Stimulated activated memory B cell treated with anti-CD40 and anti-IgM and Interleukin-4, amounts not matched to agents 10 μg/mL and 1 μg/mL and 100 μg/mL, for 72 hours (primary cell): ENCODE data around the gene PARP4.
"Not testable (repeated sequence)": the region's sequence is repeated elsewhere in the genome, so short reads cannot be mapped to it uniquely, and the experiment has no call there.

Experiments
- ATAC-seq: fragments of 150-1000 bp; cut with Tn5 transposase; 2 replicates; pipeline ENCODE4 v1.10.0; 2021
- H3K27ac Mint-ChIP-seq: one replicate; pipeline ENCODE4 v1.8.0; 2022; ENCODE audit warnings: mild to moderate bottlenecking, mixed read lengths
- H3K27me3 Mint-ChIP-seq: one replicate; pipeline ENCODE4 v1.8.0; 2022; ENCODE audit warnings: mixed read lengths
- H3K36me3 Mint-ChIP-seq: one replicate; pipeline ENCODE4 v1.8.0; 2022; ENCODE audit warnings: mixed read lengths
- H3K4me1 Mint-ChIP-seq: one replicate; pipeline ENCODE4 v1.8.0; 2022; ENCODE audit warnings: mixed read lengths
- H3K4me3 Mint-ChIP-seq: one replicate; pipeline ENCODE4 v1.8.0; 2022; ENCODE audit warnings: mild to moderate bottlenecking, moderate library complexity, mixed read lengths
- H3K9me3 Mint-ChIP-seq: one replicate; pipeline ENCODE4 v1.8.0; 2022; ENCODE audit warnings: mixed read lengths

Gene PARP4

GRCh38 chr13:24516919-24517318 lies 4.3 kb upstream of the PARP4 start:
- H3K4me3 Mint-ChIP-seq, result no peak overlapping the region
- peaks cover 13% of the 10 kb centered on the region for H3K4me1 Mint-ChIP-seq
- no peak for ATAC-seq
- H3K27me3 Mint-ChIP-seq, result no peaks in the 10 kb centered on the region
- H3K36me3 Mint-ChIP-seq, result no peaks in the 10 kb centered on the region
- no peak overlapping the region for H3K27ac Mint-ChIP-seq
- no peaks in the 10 kb centered on the region for H3K9me3 Mint-ChIP-seq

- Mint-ChIP-seq H3K4me1 (peaks cover 27% of the 10 kb centered on the region), H3K4me3 (peak overlapping the region; percentile 81), H3K9me3 (no peaks in the 10 kb centered on the region), H3K27ac (peak overlapping the region; percentile 97), H3K36me3 (peaks cover 2% of the 10 kb centered on the region), H3K27me3 (no peaks in the 10 kb centered on the region)
- no peak for ATAC-seq
Observed at GRCh38 chr13:24512908-24513213, 283 bp upstream of the PARP4 start.

GRCh38 chr13:24511816-24512196 lies 772 bp downstream of the PARP4 start:
- peak overlapping the region; percentile 81 for H3K4me3 Mint-ChIP-seq
- no peaks in the 10 kb centered on the region for H3K27me3 Mint-ChIP-seq
- H3K36me3 Mint-ChIP-seq, result peaks cover 9% of the 10 kb centered on the region
- no peaks in the 10 kb centered on the region for H3K9me3 Mint-ChIP-seq
- peak overlapping the region; percentile 97 for H3K27ac Mint-ChIP-seq
- H3K4me1 Mint-ChIP-seq, result peaks cover 34% of the 10 kb centered on the region
- ATAC-seq, result peak; percentile 46

- peaks cover 9% of the 10 kb centered on the region for H3K36me3 Mint-ChIP-seq
- peak; percentile 83 for ATAC-seq
- H3K27me3 Mint-ChIP-seq, result no peaks in the 10 kb centered on the region
- peaks cover 34% of the 10 kb centered on the region for H3K4me1 Mint-ChIP-seq
- no peaks in the 10 kb centered on the region for H3K9me3 Mint-ChIP-seq
- H3K4me3 Mint-ChIP-seq, result peak overlapping the region; percentile 81
- peak overlapping the region; percentile 97 for H3K27ac Mint-ChIP-seq
Observed at GRCh38 chr13:24511019-24511815, 1.4 kb downstream of the PARP4 start.

GRCh38 chr13:24506698-24507335 lies 5.8 kb downstream of the PARP4 start:
- Mint-ChIP-seq H3K27me3 (no peaks in the 10 kb centered on the region), H3K9me3 (no peaks in the 10 kb centered on the region), H3K27ac (no peak overlapping the region), H3K4me1 (peaks cover 26% of the 10 kb centered on the region), H3K36me3 (peaks cover 28% of the 10 kb centered on the region), H3K4me3 (no peak overlapping the region)
- ATAC-seq, result no peak

- Mint-ChIP-seq H3K36me3 (peaks cover 31% of the 10 kb centered on the region), H3K4me1 (peaks cover 21% of the 10 kb centered on the region)
- not testable (repeated sequence) for H3K9me3 Mint-ChIP-seq, H3K27me3 Mint-ChIP-seq, H3K4me3 Mint-ChIP-seq, H3K27ac Mint-ChIP-seq, ATAC-seq
Observed at GRCh38 chr13:24506283-24506682, 6.3 kb downstream of the PARP4 start.

- no peak for ATAC-seq
- H3K27ac Mint-ChIP-seq, result no peak overlapping the region
- peaks cover 36% of the 10 kb centered on the region for H3K36me3 Mint-ChIP-seq
- no peak overlapping the region for H3K4me3 Mint-ChIP-seq
- no peaks in the 10 kb centered on the region for H3K27me3 Mint-ChIP-seq
- H3K9me3 Mint-ChIP-seq, result no peaks in the 10 kb centered on the region
- H3K4me1 Mint-ChIP-seq, result peaks cover 16% of the 10 kb centered on the region
Observed at GRCh38 chr13:24505756-24506155, 6.8 kb downstream of the PARP4 start.

GRCh38 chr13:24505256-24505655 lies 7.3 kb downstream of the PARP4 start:
- Mint-ChIP-seq H3K36me3 (peaks cover 36% of the 10 kb centered on the region), H3K9me3 (no peaks in the 10 kb centered on the region), H3K27ac (no peak overlapping the region), H3K4me1 (peaks cover 14% of the 10 kb centered on the region), H3K4me3 (no peak overlapping the region), H3K27me3 (no peaks in the 10 kb centered on the region)
- no peak for ATAC-seq

- no peak for ATAC-seq
- Mint-ChIP-seq H3K4me3 (no peak overlapping the region), H3K9me3 (no peaks in the 10 kb centered on the region), H3K27me3 (no peaks in the 10 kb centered on the region), H3K4me1 (peaks cover 14% of the 10 kb centered on the region), H3K36me3 (peaks cover 45% of the 10 kb centered on the region), H3K27ac (no peak overlapping the region)
Observed at GRCh38 chr13:24503379-24503696, 9.2 kb downstream of the PARP4 start.

GRCh38 chr13:24502533-24503378 lies 9.8 kb downstream of the PARP4 start:
- peaks cover 12% of the 10 kb centered on the region for H3K4me1 Mint-ChIP-seq
- no peak overlapping the region for H3K27ac Mint-ChIP-seq
- peaks cover 48% of the 10 kb centered on the region for H3K36me3 Mint-ChIP-seq
- ATAC-seq, result no peak
- H3K9me3 Mint-ChIP-seq, result no peaks in the 10 kb centered on the region
- no peaks in the 10 kb centered on the region for H3K27me3 Mint-ChIP-seq
- H3K4me3 Mint-ChIP-seq, result no peak overlapping the region

GRCh38 chr13:24500977-24501376 lies 11.6 kb downstream of the PARP4 start:
- no peaks in the 10 kb centered on the region for H3K27me3 Mint-ChIP-seq
- no peak overlapping the region for H3K27ac Mint-ChIP-seq
- no peaks in the 10 kb centered on the region for H3K9me3 Mint-ChIP-seq
- ATAC-seq, result no peak
- no peak overlapping the region for H3K4me3 Mint-ChIP-seq
- H3K4me1 Mint-ChIP-seq, result peaks cover 6% of the 10 kb centered on the region
- H3K36me3 Mint-ChIP-seq, result peaks cover 56% of the 10 kb centered on the region

GRCh38 chr13:24497742-24498141 lies 14.8 kb downstream of the PARP4 start:
- H3K27me3 Mint-ChIP-seq, result no peaks in the 10 kb centered on the region
- no peak overlapping the region for H3K4me3 Mint-ChIP-seq

GRCh38 chr13:24496295-24496694 lies 16.3 kb downstream of the PARP4 start:
- not testable (repeated sequence) for ATAC-seq, H3K4me1 Mint-ChIP-seq, H3K27me3 Mint-ChIP-seq, H3K9me3 Mint-ChIP-seq, H3K4me3 Mint-ChIP-seq, H3K27ac Mint-ChIP-seq
- peaks cover 74% of the 10 kb centered on the region for H3K36me3 Mint-ChIP-seq

More at GRCh38 chr13:24497742-24498141, 14.8 kb downstream of the PARP4 start:
- no peak overlapping the region for H3K27ac Mint-ChIP-seq
- H3K36me3 Mint-ChIP-seq, result peaks cover 76% of the 10 kb centered on the region
- no peaks in the 10 kb centered on the region for H3K9me3 Mint-ChIP-seq
- no peaks in the 10 kb centered on the region for H3K4me1 Mint-ChIP-seq
- ATAC-seq, result no peak

GRCh38 chr13:24495151-24495729 lies 17.3 kb downstream of the PARP4 start:
- Mint-ChIP-seq H3K27me3 (no peaks in the 10 kb centered on the region), H3K36me3 (peaks cover 79% of the 10 kb centered on the region), H3K9me3 (no peaks in the 10 kb centered on the region), H3K27ac (no peak overlapping the region), H3K4me1 (no peaks in the 10 kb centered on the region), H3K4me3 (no peak overlapping the region)
- no peak for ATAC-seq

- H3K4me3 Mint-ChIP-seq, result no peak overlapping the region
- ATAC-seq, result no peak
- no peaks in the 10 kb centered on the region for H3K4me1 Mint-ChIP-seq
- H3K36me3 Mint-ChIP-seq, result peaks cover 90% of the 10 kb centered on the region
- H3K9me3 Mint-ChIP-seq, result no peaks in the 10 kb centered on the region
- H3K27ac Mint-ChIP-seq, result no peak overlapping the region
- no peaks in the 10 kb centered on the region for H3K27me3 Mint-ChIP-seq
Observed at GRCh38 chr13:24493356-24493755, 19.2 kb downstream of the PARP4 start.
